Fibroblast of skin of right quadriceps (primary cell): Measurements from ENCODE around the gene ZNRF4.
"Not testable (repeated sequence)": the region's sequence is repeated elsewhere in the genome, so short reads cannot be mapped to it uniquely, and the experiment has no call there.

Source experiments
- DNase-seq: peaks from one replicate; pipeline ENCODE4 v3.0.0-alpha.2; 2013

Gene ZNRF4

GRCh38 chr19:5455367-5456129, at the start of gene ZNRF4:
Gene ZNRF4, plus strand, starts transcription at chr19:5455417. Its CDS starts 75 bp downstream, at chr19:5455492.
- no peak for DNase-seq

- not testable (repeated sequence) for DNase-seq
These were observed 49.0 kb upstream of the ZNRF4 start for GRCh38 chr19:5406198-5406597.

DNA sequence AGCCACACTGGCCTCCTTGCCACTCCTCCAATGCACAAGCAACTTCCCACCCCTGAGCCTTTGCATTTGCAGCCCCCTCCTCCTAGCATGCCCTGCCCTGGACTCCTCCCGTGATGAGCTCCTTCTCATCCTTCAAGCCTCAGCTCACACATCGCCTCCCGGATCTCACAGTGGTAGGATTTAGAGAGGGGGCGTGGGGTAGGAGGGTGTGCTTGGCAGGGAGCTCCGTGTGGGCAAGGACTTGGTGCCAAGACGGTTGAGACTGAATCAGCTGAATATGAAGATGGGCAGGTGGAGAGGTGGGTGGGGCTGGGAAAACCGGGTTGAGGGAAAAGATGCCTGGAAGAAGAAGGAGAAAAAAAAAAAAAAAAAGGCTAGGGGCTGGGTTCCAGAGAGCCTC, 48.4 kb upstream of the ZNRF4 start:
- no peak for DNase-seq

DNA sequence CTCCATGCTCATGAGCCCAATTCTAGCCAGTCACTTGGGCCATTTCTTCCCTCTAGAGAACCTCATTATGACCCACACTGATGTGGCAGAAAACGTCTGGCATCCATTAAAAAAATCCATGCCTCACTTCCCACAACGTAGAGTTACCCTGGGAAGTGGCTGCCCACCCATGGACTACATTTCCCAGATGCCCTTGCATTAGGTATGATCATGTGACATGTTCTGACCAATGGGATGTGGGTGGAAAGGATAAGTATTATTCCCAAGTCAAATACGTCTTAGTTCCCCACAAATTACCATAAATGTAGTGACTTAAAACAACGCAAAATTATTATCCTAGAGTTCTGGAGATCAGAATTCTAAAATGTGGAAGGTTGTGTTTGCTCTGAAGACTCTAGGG, 47.9 kb upstream of the ZNRF4 start:
- DNase-seq: peak; percentile 17

- DNase-seq: no peak
These were observed 37.5 kb upstream of the ZNRF4 start for GRCh38 chr19:5417495-5418436.

GRCh38 chr19:5418677-5419076, 36.5 kb upstream of the ZNRF4 start:
- DNase-seq: no peak

- DNase-seq: no peak
These were observed 34.3 kb upstream of the ZNRF4 start for GRCh38 chr19:5420953-5421352.

GRCh38 chr19:5423567-5424125, 31.6 kb upstream of the ZNRF4 start:
- DNase-seq: no peak

- no peak for DNase-seq
These were observed 30.8 kb upstream of the ZNRF4 start for GRCh38 chr19:5424192-5424973.

- no peak for DNase-seq
These were observed 30.0 kb upstream of the ZNRF4 start for GRCh38 chr19:5425260-5425659.

DNA sequence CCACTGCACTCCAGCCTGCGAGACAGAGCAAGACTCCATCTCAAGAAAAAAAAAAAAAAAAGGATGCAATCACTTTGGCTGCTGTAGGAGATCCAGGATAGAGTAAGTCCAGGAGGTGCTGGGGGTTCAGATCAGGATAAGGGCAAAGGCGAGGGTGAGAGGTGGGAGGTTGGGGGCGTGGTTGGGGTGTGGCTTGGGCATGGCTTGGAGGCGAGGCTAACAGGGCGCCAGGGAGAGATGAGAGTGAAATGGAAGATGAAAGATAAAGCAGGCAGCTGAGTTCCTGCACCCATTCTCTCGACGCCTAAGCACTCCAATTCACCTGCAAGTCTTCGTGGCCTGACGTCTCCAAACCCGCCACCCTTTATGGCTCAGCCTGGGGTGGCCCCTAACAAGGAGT, 25.0 kb upstream of the ZNRF4 start:
- no peak for DNase-seq

GRCh38 chr19:5432687-5433086, 22.5 kb upstream of the ZNRF4 start:
- no peak for DNase-seq

GRCh38 chr19:5434351-5434917, 20.8 kb upstream of the ZNRF4 start:
- peak; percentile 18 for DNase-seq

GRCh38 chr19:5434970-5435641, 20.1 kb upstream of the ZNRF4 start:
- DNase-seq: peak; percentile 95

DNA sequence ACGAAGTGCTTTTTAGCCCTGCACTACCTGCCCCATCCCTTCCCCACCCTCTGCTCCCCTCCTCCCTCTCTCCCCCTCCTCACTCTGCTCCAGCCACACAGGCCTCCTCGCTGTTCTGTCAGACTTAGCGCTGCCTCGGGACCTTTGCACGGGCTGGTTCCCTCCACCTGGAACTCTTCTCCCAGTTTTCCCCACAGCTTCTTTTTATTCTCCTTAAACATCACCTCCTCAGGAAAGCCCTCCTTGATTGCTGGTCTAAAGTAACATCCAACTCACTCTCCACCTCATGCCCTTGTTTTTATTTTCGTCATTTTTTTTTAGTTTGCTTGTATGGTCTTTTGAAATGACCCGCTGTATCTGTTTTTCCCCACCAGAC, 19.6 kb upstream of the ZNRF4 start:
- no peak for DNase-seq

DNA sequence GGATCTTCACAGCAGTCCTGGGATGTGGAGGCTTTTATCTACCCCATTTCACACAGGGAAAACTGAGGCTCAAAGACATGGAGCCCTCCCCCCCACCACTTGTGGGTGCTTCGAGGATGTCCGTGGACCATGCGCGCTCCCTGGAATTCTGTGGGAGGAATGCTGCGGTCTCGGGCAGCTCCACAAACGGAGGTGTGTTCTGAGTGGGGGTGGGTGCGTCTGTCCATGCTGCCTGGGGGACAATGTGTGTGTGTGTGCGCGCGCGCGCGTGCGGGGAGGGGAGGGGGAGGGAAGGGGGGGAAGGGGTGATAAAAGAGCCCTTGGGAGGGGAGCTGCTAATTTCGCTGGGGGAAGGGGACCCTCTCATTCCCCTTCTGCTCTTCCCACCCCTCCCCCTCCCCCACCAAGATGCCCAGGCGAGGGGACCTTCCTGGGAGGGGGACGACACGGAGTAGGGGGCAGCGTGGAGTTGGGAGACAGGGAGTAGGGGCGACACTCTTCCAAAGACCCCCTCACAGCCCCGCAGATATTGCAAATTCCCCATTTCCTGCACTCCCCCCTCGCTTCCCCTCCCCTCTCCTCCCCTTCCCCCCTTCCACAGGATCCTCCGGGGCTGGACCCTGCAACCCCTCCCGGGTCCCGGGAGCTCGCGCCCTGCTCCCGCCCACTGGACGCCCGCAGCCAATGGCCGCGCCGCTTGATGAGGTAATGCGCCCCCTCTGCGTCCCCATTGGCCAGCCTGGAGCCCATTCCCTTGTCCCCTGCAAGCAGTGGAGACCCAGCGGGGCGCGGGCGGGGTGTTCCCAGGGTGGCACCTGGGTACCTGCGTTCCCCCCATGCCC, 18.9 kb upstream of the ZNRF4 start:
- peak; percentile 90 for DNase-seq

DNA sequence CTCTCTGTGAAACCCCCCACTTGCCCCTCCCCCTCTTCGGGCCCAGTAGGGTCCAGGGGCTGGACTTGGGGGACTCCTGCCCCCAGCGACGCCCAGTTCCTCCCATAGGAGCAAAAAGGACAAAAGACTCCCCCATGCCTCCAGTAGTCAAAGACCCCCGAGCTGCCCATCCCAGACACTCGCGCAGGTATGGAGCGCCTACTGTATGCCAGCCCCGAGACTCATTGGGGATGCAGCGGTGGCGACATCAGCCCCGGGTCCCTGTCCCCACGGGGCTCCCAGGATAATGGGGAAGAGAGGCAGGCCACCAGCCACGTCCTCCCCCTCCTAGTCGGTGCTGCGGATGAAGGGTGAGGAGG, 18.3 kb upstream of the ZNRF4 start:
- no peak for DNase-seq

DNA sequence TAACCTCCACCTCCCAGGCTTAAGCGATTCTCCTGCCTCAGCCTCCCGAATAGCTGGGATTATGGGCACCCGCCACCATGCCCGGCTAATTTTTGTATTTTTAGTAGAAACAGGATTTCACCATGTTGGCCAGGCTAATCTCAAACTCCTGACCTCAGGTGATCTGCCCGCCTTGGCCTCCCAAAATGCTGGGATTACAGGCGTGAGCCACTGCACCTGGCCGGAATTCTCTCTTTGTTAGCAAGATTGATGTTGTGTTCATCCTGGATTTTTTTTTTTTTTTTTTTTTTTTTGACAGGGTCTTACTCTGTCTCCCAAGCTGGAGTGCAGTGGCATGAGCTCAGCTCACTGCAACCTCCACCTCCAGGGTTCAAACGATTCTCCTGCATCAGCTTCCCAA, 16.5 kb upstream of the ZNRF4 start:
- not testable (repeated sequence) for DNase-seq

DNA sequence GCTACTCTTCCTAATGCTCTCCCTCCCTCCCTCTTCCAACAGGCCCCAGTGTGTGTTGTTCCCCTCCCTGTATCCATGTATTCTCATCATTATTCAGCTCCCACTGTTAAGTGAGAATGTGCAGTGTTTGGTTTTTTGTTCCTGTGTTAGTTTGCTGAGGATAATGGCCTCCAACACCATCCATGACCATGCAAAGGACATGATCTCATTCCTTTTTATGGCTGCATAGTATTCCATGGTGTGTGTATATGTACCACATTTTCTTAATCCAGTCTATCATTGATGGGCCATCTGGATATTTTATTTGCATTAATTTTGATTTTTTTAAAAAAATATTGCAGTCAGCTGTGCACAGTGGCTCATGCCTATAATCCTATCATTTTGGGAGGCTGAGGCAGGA, 15.8 kb upstream of the ZNRF4 start:
- DNase-seq: no peak

DNA sequence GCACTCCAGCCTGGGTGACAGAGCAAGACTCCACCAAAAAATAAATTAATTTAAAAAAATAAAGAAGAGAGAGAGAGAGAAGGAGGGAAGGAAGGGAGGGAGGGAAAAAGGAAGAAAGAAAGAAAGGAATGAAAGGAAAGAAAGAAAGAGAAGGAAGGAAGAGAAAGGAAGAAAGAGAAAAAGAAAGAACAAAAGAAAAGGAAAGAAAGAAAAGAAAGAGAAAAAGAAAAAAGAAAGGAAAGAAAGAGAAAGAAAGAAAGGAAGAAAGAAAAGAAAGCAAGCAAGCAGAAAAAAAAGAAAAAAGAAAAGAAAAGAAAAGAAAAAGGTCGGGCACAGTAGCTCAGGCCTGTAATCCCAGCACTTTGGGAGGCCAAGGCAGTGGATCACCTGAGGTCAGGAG, 14.9 kb upstream of the ZNRF4 start:
- DNase-seq: no peak

DNA sequence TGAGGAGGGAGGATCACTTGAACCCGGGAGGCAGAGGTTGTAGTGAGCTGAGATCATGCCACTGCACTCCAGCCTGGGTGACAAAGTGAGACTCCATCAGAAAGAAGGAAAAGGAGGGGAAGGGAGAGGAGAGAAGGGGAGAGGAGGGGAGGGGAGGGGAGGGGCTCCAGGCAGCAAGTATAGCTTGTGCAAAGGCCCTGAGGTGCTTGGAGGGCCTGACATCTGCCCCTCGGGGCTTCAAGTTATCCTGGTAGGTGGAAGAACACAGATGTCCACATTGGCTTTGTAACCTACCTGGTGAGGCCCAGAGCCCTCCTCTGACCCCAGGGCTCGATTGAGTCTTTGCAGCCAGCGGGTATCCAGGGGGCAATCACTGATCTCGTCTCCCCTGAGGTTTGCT, 11.5 kb upstream of the ZNRF4 start:
- DNase-seq: no peak
